A549 (cell line): ENCODE results near the gene DTHD1. TPM values are rescaled to one million over a fixed set of nuclear protein-coding genes. Genes with fewer than 3 reads are reported as not detected.
A peak's percentile ranks its signal among the peaks of the same experiment; 100 is the strongest.

Source experiments
- ATAC-seq, 2 experiments: fragments of 200-7000 bp in 1 of 2; fragments of >200 bp in 1 of 2; cut with Nextera tagmentation in 1 of 2; cut with Tn5 transposase in 1 of 2; 3 replicates each; pipeline versions ENCODE4 v1.8.0 to v1.9.1; 2018 to 2020; ENCODE audit warnings: mild to moderate bottlenecking in 1 of 2, moderate library complexity in 1 of 2
- CTCF ChIA-PET: fragments of 300-600 bp; sonication (Branson Sonifier 250); formaldehyde crosslinking; extraction: SDS; loops from one replicate; lab custom pipeline; 2021; ENCODE audit warnings: antibody characterized with exemption, inconsistent platforms; lab: Yijun Ruan, JAX
- POLR2A ChIA-PET: fragments of 350-600 bp; formaldehyde crosslinking; extraction: SDS; loops from one replicate; lab custom pipeline; 2021; ENCODE audit warnings: antibody characterized with exemption, inconsistent platforms; lab: Yijun Ruan, JAX
- DNase-seq, 2 experiments: peaks; one replicate each; pipeline versions ENCODE4 v3.0.0 to v3.0.0-alpha.2; 2011 to 2016; ENCODE audit warnings: low read depth in 1 of 2, low spot score in 1 of 2
- FAIRE-seq: peaks from 2 replicates; lab custom pipeline; 2011; peaks lifted over from hg19 to GRCh38; lab: Jason Lieb, UNC
- H3K27ac ChIP-seq, 2 experiments: fragments of >200 bp; sonication (Bioruptor Twin); formaldehyde crosslinking; 3 replicates each; pipeline ENCODE4 v1.5.1; 2016 to 2017
- H3K4me1 ChIP-seq: fragments of >200 bp; sonication (Bioruptor Twin); formaldehyde crosslinking; 3 replicates; pipeline ENCODE4 v1.6.1; 2016
- H3K4me2 ChIP-seq: fragments of >200 bp; sonication (Bioruptor Twin); formaldehyde crosslinking; 3 replicates; pipeline ENCODE4 v1.6.1; 2016
- H3K4me3 ChIP-seq: fragments of >200 bp; sonication (Bioruptor Twin); formaldehyde crosslinking; 3 replicates; pipeline ENCODE4 v1.5.1; 2016
- H3K9me3 ChIP-seq: fragments of >200 bp; sonication (Bioruptor Twin); formaldehyde crosslinking; 3 replicates; pipeline ENCODE4 v1.6.1; 2016
- BHLHE40 ChIP-seq: IDR thresholded peaks from 2 replicates; pipeline ENCODE4 v1.6.1; 2012; ENCODE audit warnings: low read depth, low read length, inconsistent platforms
- CBX8 ChIP-seq: fragments of 200-600 bp; sonication (generic); IDR thresholded peaks from 2 replicates; pipeline ENCODE4 v1.6.1; 2016
- CHD4 ChIP-seq: fragments of 200-600 bp; sonication (generic); IDR thresholded peaks from 2 replicates; pipeline ENCODE4 v1.6.1; 2016; ENCODE audit warnings: antibody characterized with exemption, mild to moderate bottlenecking, borderline replicate concordance
- EP300 ChIP-seq, 2 experiments: fragments of >200 bp; sonication (Bioruptor Twin); formaldehyde crosslinking; IDR thresholded peaks; 2 replicates in 1 of 2; 3 replicates in 1 of 2; pipeline ENCODE4 v1.6.1; 2016 to 2017
- ESRRA ChIP-seq: fragments of 150-350 bp; IDR thresholded peaks from 2 replicates; pipeline ENCODE4 v1.6.1; 2014; ENCODE audit warnings: mild to moderate bottlenecking, low read length, borderline replicate concordance
- HDAC2 ChIP-seq: fragments of 200-600 bp; sonication (generic); IDR thresholded peaks from 2 replicates; pipeline ENCODE4 v1.6.1; 2016
- HOXB5 ChIP-seq: fragments of 250-450 bp; sonication (Bioruptor Pico); IDR thresholded peaks from 2 replicates; pipeline ENCODE4 v1.5.0; 2020; ENCODE audit warnings: mild to moderate bottlenecking, moderate library complexity
- JUN ChIP-seq, 2 experiments: fragments of >200 bp; sonication (Bioruptor Twin); formaldehyde crosslinking; IDR thresholded peaks; 2 replicates in 1 of 2; 3 replicates in 1 of 2; pipeline ENCODE4 v1.6.1; 2016 to 2017
- JUNB ChIP-seq: fragments of >200 bp; sonication (Bioruptor Twin); formaldehyde crosslinking; IDR thresholded peaks from 2 replicates; pipeline ENCODE4 v1.6.1; 2016
- KDM5A ChIP-seq: fragments of 200-600 bp; sonication (generic); IDR thresholded peaks from 2 replicates; pipeline ENCODE4 v1.6.1; 2016; ENCODE audit warnings: antibody characterized with exemption, mild to moderate bottlenecking
- MAFK ChIP-seq: fragments of 450-650 bp; IDR thresholded peaks from 2 replicates; pipeline ENCODE4 v1.6.1; 2014; ENCODE audit not compliant: partially characterized antibody
- NFE2L2 ChIP-seq: fragments of 150-350 bp; conservative IDR thresholded peaks from 2 replicates; pipeline ENCODE4 v1.6.1; 2014; ENCODE audit warnings: low read length
- POLR2A ChIP-seq: IDR thresholded peaks from 2 replicates; pipeline ENCODE4 v1.6.1; 2012; ENCODE audit warnings: mild to moderate bottlenecking, low read length
- RAD21 ChIP-seq, 2 experiments: fragments of >200 bp in 1 of 2; sonication (Bioruptor Twin) in 1 of 2; formaldehyde crosslinking in 1 of 2; IDR thresholded peaks in 1 of 2; conservative IDR thresholded peaks in 1 of 2; 2 replicates in 1 of 2; 3 replicates in 1 of 2; pipeline ENCODE4 v1.6.1; 2012 to 2018; ENCODE audit warnings: inconsistent platforms in 1 of 2
- RARB ChIP-seq: fragments of 250-450 bp; sonication (Bioruptor Pico); IDR thresholded peaks from 2 replicates; pipeline ENCODE4 v1.8.0; 2021; ENCODE audit warnings: mild to moderate bottlenecking, moderate library complexity
- RCOR1 ChIP-seq: fragments of 150-350 bp; IDR thresholded peaks from 2 replicates; pipeline ENCODE4 v1.6.1; 2014; ENCODE audit warnings: antibody characterized with exemption, low read length, low read depth
- RFX5 ChIP-seq: fragments of 450-650 bp; IDR thresholded peaks from 2 replicates; pipeline ENCODE4 v1.7.1; 2014; ENCODE audit warnings: antibody characterized with exemption, mild to moderate bottlenecking, moderate library complexity
- ZNF302 ChIP-seq: fragments of 250-450 bp; sonication (Bioruptor Pico); IDR thresholded peaks from 2 replicates; pipeline ENCODE4 v1.9.0; 2021; ENCODE audit warnings: inconsistent platforms, mild to moderate bottlenecking, moderate library complexity
- ZSCAN20 ChIP-seq: fragments of 250-450 bp; sonication (Bioruptor Pico); IDR thresholded peaks from 2 replicates; pipeline ENCODE4 v1.8.0; 2022; ENCODE audit warnings: mild to moderate bottlenecking, moderate library complexity
- WGBS: methylation state at CpG from one replicate; pipeline ENCODE4 v1.1.6; 2017; ENCODE audit errors: missing lambda C conversion rate; 5-methylcytosine and 5-hydroxymethylcytosine counted together
- polyA plus RNA-seq, 4 experiments: library from polyadenylated mRNA; depleted of rRNA in 3 of 4; stranded (reverse); fragments of >200 nt; fragmentation: RNase III in 1 of 4; extraction: RNeasy Plus Mini Kit Qiagen cat#74134 plus additional on column Dnase treatment in 1 of 4; gene quantifications; 2 replicates in 3 of 4; 3 replicates in 1 of 4; pipeline ENCODE4 v1.2.3, GENCODE V29; 2011 to 2017
- TF ChIP-seq, protein P1 (sequence below): fragments of 250-450 bp; sonication (Bioruptor Pico); IDR thresholded peaks from 2 replicates; pipeline ENCODE4 v1.5.0; 2020; ENCODE audit warnings: low read depth, mild to moderate bottlenecking, moderate library complexity
- TF ChIP-seq, protein P2 (sequence below): fragments of >200 bp; sonication (Bioruptor Twin); formaldehyde crosslinking; IDR thresholded peaks from 2 replicates; pipeline ENCODE4 v1.6.1; 2016
- TF ChIP-seq, protein P3 (sequence below): IDR thresholded peaks from 2 replicates; pipeline ENCODE4 v1.6.1; 2012
- TF ChIP-seq, protein P4 (sequence below): fragments of >200 bp; sonication (Bioruptor Twin); formaldehyde crosslinking; IDR thresholded peaks from 3 replicates; pipeline ENCODE4 v1.5.1; 2016

Gene DTHD1
- polyA plus RNA-seq, 2 of the 4 experiments (the other 2 are of a cell fraction), result not detected

DNA sequence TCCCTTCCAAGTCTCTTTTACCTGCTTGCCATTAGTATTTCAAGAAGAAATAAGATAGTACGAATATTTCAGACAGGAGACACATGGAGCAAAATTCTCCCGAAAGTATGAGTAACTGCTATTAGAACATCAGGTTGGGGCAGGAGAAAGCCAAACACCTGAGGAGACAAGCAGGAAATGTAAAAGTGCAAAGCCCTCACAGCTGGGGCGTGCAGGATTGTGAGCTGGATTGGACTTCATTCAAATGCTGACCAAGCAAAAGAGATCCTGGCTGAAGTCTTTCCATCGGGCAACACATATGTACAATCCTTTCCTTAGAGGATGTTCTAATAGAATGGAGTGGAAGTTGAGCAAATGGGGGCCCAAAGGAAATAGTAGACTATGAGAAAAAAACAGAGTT, 76.8 kb downstream of the DTHD1 start:
- no peaks in the 10 kb centered on the region for H3K9me3 ChIP-seq
- TF ChIP-seq BHLHE40 (no peak), RFX5 (no peak), MAFK (peak; percentile 44), CHD4 (no peak), POLR2A (no peak)
- WGBS, result 38% methylated on average over 4 of the region's 4 CpGs
- CTCF ChIA-PET, result interaction anchor here (1.0 kb wide), 1 partner anchor 42 kb away, joined by 3 read pairs; no protein-coding TSS in a partner anchor
- no peak overlapping the region for H3K4me3 ChIP-seq
- ATAC-seq (no peak), FAIRE-seq (no peak), DNase-seq (no peak)
- POLR2A ChIA-PET, result no interaction called here
- H3K4me1 ChIP-seq, result no peaks in the 10 kb centered on the region
- H3K27ac ChIP-seq, result no peak overlapping the region
- H3K4me2 ChIP-seq, result no peak overlapping the region

DNA sequence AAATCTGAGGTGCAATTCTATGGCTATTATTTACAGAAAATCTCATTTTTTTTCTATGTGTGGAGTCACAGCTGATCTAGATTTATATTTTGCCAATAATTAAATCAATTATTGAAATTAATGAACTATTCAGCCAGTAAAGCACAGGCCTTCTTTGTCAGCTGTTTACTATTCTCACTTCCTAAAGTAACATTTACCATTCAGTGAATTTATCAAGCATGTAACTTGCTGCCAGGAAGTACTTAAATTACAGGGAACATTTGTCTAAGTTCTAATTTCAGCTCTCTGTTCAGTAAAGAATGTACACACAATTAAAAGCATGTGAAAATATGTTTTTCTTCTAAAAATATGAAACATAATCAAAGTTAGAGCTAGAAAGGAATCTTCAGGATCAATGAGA, 79.3 kb downstream of the DTHD1 start:
- ATAC-seq, result no peak
- Histone ChIP-seq H3K4me1 (no peaks in the 10 kb centered on the region), H3K4me2 (no peak overlapping the region), H3K9me3 (no peaks in the 10 kb centered on the region), H3K27ac (no peak overlapping the region), H3K4me3 (no peak overlapping the region)
- ChIA-PET CTCF (no interaction called here), POLR2A (no interaction called here)
- no peak for DNase-seq
- FAIRE-seq, result no peak
- TF ChIP-seq RARB (CRISPR knock-in tag), result no peak
- TF ChIP-seq, protein P1, sequence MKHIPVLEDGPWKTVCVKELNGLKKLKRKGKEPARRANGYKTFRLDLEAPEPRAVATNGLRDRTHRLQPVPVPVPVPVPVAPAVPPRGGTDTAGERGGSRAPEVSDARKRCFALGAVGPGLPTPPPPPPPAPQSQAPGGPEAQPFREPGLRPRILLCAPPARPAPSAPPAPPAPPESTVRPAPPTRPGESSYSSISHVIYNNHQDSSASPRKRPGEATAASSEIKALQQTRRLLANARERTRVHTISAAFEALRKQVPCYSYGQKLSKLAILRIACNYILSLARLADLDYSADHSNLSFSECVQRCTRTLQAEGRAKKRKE, result no peak
- no peak for TF ChIP-seq ZSCAN20 (CRISPR knock-in tag)
- TF ChIP-seq, protein P2, sequence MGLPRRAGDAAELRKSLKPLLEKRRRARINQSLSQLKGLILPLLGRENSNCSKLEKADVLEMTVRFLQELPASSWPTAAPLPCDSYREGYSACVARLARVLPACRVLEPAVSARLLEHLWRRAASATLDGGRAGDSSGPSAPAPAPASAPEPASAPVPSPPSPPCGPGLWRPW, result no peak
- no peak for TF ChIP-seq BHLHE40
- no peak for TF ChIP-seq HDAC2
- TF ChIP-seq ZNF302, result no peak
- no peak for TF ChIP-seq POLR2A
- TF ChIP-seq, all 56 proteins: peak for 0

DNA sequence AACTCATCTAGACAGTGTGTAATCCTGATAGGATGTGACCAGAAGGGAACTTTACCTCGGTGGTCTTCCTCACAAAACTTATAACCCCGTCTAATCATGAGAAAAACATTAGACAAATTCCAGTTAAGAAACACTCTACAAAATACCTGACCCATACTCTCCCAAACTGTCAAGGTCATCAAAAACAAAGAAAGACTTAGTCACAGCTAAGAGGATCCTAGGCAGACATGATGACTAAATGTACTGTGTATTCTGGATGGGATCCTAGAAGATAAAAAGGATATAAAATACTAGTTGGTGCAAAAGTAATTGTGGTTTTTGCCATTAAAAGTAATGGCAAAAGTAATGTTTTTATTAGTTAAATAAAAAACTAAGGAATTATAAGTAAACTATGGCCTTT, 81.6 kb downstream of the DTHD1 start:
- TF ChIP-seq JUNB (peak; percentile 61), ESRRA (no peak), MAFK (peak; percentile 71)
- TF ChIP-seq, protein P2, result no peak
- CTCF ChIA-PET, result no interaction called here
- 0 out of 3 replicates have a peak overlapping the region, but pooled peaks have one; percentile 7 for H3K4me2 ChIP-seq
- ATAC-seq (peak; percentile 50 to 59; a peak in 2 of 6 replicates), DNase-seq (peak in 1 of 2 experiments; percentile 25), FAIRE-seq (no peak)
- H3K9me3 ChIP-seq, result no peaks in the 10 kb centered on the region
- H3K27ac ChIP-seq, result no peak overlapping the region
- H3K4me3 ChIP-seq, result no peak overlapping the region
- WGBS, result 2% methylated on average over 2 of the region's 2 CpGs
- no peaks in the 10 kb centered on the region for H3K4me1 ChIP-seq
- POLR2A ChIA-PET, result no interaction called here

DNA sequence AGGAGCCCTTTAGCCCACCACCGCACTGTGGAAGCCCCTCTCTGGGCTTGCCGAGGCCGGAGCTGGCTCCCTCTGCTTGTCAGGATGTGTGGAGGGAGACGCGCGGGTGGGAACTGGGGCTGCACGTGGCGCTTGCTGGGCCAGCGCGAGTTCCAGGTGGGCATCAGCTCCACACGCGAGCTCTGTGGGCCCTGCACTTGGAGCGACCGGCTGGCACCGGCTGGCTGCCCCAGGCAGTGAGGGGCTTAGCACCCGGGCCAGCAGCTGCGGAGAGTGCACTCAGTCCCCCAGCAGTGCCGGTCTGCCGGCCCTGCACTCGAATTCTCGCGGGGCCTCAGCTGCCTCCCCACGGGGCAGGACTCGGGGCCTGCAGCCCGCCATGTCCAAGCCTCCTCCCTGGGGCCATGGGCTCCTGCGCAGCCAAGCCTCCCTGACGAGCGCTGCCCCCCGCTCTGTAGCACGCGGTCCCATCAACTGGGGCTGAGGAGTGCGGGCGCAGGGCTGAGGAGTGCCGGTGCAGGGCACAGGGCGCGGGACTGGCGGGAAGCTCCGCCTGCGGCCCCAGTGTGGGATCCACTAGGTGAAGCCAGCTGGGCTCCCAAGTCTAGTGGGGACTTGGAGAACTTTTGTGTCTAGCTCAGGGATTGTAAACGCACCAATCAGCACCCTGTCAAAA, 93.6 kb downstream of the DTHD1 start:
- ChIA-PET POLR2A (no interaction called here), CTCF (no interaction called here)
- FAIRE-seq, result no peak
- Histone ChIP-seq H3K4me3 (no peak overlapping the region), H3K9me3 (no peaks in the 10 kb centered on the region), H3K4me1 (no peaks in the 10 kb centered on the region), H3K4me2 (no peak overlapping the region), H3K27ac (no peak overlapping the region)
- DNase-seq, result no peak
- WGBS, result 70% methylated on average over 8 of the region's 40 CpGs
- TF ChIP-seq EP300 (IDR thresholded peaks at IDR 0.05), result no peak
- no peak for TF ChIP-seq HOXB5 (CRISPR knock-in tag)
- TF ChIP-seq, protein P3, sequence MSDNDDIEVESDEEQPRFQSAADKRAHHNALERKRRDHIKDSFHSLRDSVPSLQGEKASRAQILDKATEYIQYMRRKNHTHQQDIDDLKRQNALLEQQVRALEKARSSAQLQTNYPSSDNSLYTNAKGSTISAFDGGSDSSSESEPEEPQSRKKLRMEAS, result no peak
- no peak for TF ChIP-seq RCOR1
- TF ChIP-seq RAD21 (conservative IDR thresholded peaks at IDR 0.05 in 1 of 2, IDR thresholded peaks at IDR 0.05 in 1 of 2), result no peak
- TF ChIP-seq JUNB, result no peak
- no peak for TF ChIP-seq HDAC2
- no peak for TF ChIP-seq NFE2L2
- TF ChIP-seq MAFK, result no peak
- TF ChIP-seq BHLHE40, result no peak
- no peak for TF ChIP-seq ZNF302
- TF ChIP-seq KDM5A, result no peak
- TF ChIP-seq, protein P4, sequence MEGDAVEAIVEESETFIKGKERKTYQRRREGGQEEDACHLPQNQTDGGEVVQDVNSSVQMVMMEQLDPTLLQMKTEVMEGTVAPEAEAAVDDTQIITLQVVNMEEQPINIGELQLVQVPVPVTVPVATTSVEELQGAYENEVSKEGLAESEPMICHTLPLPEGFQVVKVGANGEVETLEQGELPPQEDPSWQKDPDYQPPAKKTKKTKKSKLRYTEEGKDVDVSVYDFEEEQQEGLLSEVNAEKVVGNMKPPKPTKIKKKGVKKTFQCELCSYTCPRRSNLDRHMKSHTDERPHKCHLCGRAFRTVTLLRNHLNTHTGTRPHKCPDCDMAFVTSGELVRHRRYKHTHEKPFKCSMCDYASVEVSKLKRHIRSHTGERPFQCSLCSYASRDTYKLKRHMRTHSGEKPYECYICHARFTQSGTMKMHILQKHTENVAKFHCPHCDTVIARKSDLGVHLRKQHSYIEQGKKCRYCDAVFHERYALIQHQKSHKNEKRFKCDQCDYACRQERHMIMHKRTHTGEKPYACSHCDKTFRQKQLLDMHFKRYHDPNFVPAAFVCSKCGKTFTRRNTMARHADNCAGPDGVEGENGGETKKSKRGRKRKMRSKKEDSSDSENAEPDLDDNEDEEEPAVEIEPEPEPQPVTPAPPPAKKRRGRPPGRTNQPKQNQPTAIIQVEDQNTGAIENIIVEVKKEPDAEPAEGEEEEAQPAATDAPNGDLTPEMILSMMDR, result no peak
- no peak for TF ChIP-seq CBX8
- TF ChIP-seq JUN (IDR thresholded peaks at IDR 0.05), result no peak
- ATAC-seq, result no peak
